Trophoblast cell (in vitro differentiated cells and primary cell): ENCODE results near the gene DUS4L.

Experiments used
- DNase-seq, 2 donors: peaks; one replicate each; pipeline ENCODE4 v3.0.0-alpha.2; 2016
- H2AFZ ChIP-seq: 2 replicates; pipeline ENCODE4 v1.6.1; 2013; ENCODE audit warnings: low read length, moderate library complexity, mild to moderate bottlenecking; ENCODE audit not compliant: insufficient read depth, poor library complexity
- H2AK5ac ChIP-seq: 2 replicates; pipeline ENCODE4 v1.6.1; 2013; ENCODE audit warnings: mild to moderate bottlenecking, low read length
- H2BK120ac ChIP-seq: 2 replicates; pipeline ENCODE4 v1.6.1; 2013; ENCODE audit warnings: low read length, mild to moderate bottlenecking, moderate library complexity; ENCODE audit not compliant: insufficient read depth, poor library complexity
- H2BK12ac ChIP-seq: 2 replicates; pipeline ENCODE4 v1.6.1; 2013; ENCODE audit warnings: mild to moderate bottlenecking, low read length, moderate library complexity
- H2BK5ac ChIP-seq: 2 replicates; pipeline ENCODE4 v1.6.1; 2013; ENCODE audit warnings: low read length, low read depth, moderate library complexity, mild to moderate bottlenecking; ENCODE audit not compliant: poor library complexity
- H3K14ac ChIP-seq: 2 replicates; pipeline ENCODE4 v1.6.1; 2013; ENCODE audit warnings: mild to moderate bottlenecking, low read length
- H3K18ac ChIP-seq: 2 replicates; pipeline ENCODE4 v1.6.1; 2013; ENCODE audit warnings: mild to moderate bottlenecking, low read length
- H3K23ac ChIP-seq: 2 replicates; pipeline ENCODE4 v1.6.1; 2013; ENCODE audit warnings: low read length
- H3K27ac ChIP-seq: 2 replicates; pipeline ENCODE4 v1.5.1; 2013; ENCODE audit warnings: low read depth, mild to moderate bottlenecking, inconsistent platforms, low read length, moderate library complexity
- H3K27me3 ChIP-seq: 2 replicates; pipeline ENCODE4 v1.6.1; 2013; ENCODE audit warnings: inconsistent platforms, mild to moderate bottlenecking, low read length, moderate library complexity; ENCODE audit not compliant: insufficient read depth
- H3K36me3 ChIP-seq, 2 experiments: 1 replicate in 1 of 2; 2 replicates in 1 of 2; pipeline ENCODE4 v1.6.1; 2013; ENCODE audit warnings: low read length in 2 of 2, mild to moderate bottlenecking in 2 of 2, moderate library complexity in 1 of 2; ENCODE audit not compliant: insufficient read depth in 2 of 2, control insufficient read depth in 1 of 2
- H3K4ac ChIP-seq: 2 replicates; pipeline ENCODE4 v1.6.1; 2013; ENCODE audit warnings: low read depth, mild to moderate bottlenecking, low read length, moderate library complexity
- H3K4me1 ChIP-seq, 2 experiments: 1 replicate in 1 of 2; 2 replicates in 1 of 2; pipeline ENCODE4 v1.6.1; 2013; ENCODE audit warnings: low read length in 2 of 2, mild to moderate bottlenecking in 2 of 2, moderate library complexity in 1 of 2; ENCODE audit not compliant: insufficient read depth in 2 of 2, control insufficient read depth in 1 of 2
- H3K4me2 ChIP-seq: 2 replicates; pipeline ENCODE4 v1.6.1; 2013; ENCODE audit warnings: inconsistent platforms, mild to moderate bottlenecking, low read length, moderate library complexity
- H3K4me3 ChIP-seq: 2 replicates; pipeline ENCODE4 v1.5.1; 2013; ENCODE audit warnings: mild to moderate bottlenecking, low read depth, low read length, inconsistent platforms
- H3K79me1 ChIP-seq: one replicate; pipeline ENCODE4 v1.6.1; 2013; ENCODE audit warnings: low read length
- H3K79me2 ChIP-seq: 2 replicates; pipeline ENCODE4 v1.6.1; 2013; ENCODE audit warnings: low read length, mild to moderate bottlenecking; ENCODE audit not compliant: control insufficient read depth, insufficient read depth, poor library complexity
- H3K9ac ChIP-seq: 2 replicates; pipeline ENCODE4 v1.6.1; 2013; ENCODE audit warnings: mild to moderate bottlenecking, low read length
- H3K9me3 ChIP-seq: 2 replicates; pipeline ENCODE4 v1.6.1; 2013; ENCODE audit warnings: low read depth, mild to moderate bottlenecking, control low read depth, inconsistent platforms, low read length; ENCODE audit not compliant: insufficient read depth
- H4K12ac ChIP-seq: 2 replicates; pipeline ENCODE4 v1.6.1; 2013; ENCODE audit warnings: low read depth, mild to moderate bottlenecking, low read length, moderate library complexity
- H4K8ac ChIP-seq: 2 replicates; pipeline ENCODE4 v1.6.1; 2013; ENCODE audit warnings: low read depth, mild to moderate bottlenecking, low read length, moderate library complexity
- H4K91ac ChIP-seq: one replicate; pipeline ENCODE4 v1.6.1; 2013; ENCODE audit warnings: low read depth, mild to moderate bottlenecking, low read length, moderate library complexity
- WGBS: extraction: QIAGEN DNeasy Blood & Tissue Kit; methylation state at CpG from one replicate; pipeline ENCODE4 v1.1.7; 2013; ENCODE audit warnings: missing lambda C conversion rate; ENCODE audit not compliant: insufficient read length, insufficient coverage; ENCODE audit errors: extremely low coverage; 5-methylcytosine and 5-hydroxymethylcytosine counted together

Gene DUS4L

GRCh38 chr7:107594961-107595737, 31.4 kb downstream of the DUS4L start:
- no peak overlapping the region for H3K14ac ChIP-seq
- no peak overlapping the region for H3K4me3 ChIP-seq
- H4K12ac ChIP-seq, result no peak overlapping the region
- peak overlapping the region; percentile 72 for H3K27ac ChIP-seq
- H4K8ac ChIP-seq, result no peak overlapping the region
- H2BK120ac ChIP-seq, result no peak overlapping the region
- H3K4ac ChIP-seq, result no peak overlapping the region
- no peak overlapping the region for H2BK5ac ChIP-seq
- no peak overlapping the region for H3K9ac ChIP-seq
- H2AK5ac ChIP-seq, result no peak overlapping the region
- H3K27me3 ChIP-seq, result no peaks in the 10 kb centered on the region
- no peaks in the 10 kb centered on the region for H3K4me1 ChIP-seq
- peak; percentile 83 to 92 for DNase-seq
- H2AFZ ChIP-seq, result no peak overlapping the region
- no peaks in the 10 kb centered on the region for H3K79me2 ChIP-seq
- H2BK12ac ChIP-seq, result no peak overlapping the region
- no peak overlapping the region for H3K4me2 ChIP-seq
- no peaks in the 10 kb centered on the region for H3K79me1 ChIP-seq
- no peak overlapping the region for H3K23ac ChIP-seq
- H3K9me3 ChIP-seq, result no peaks in the 10 kb centered on the region
- peaks cover 0 to 4% of the 10 kb centered on the region in 2 experiments for H3K36me3 ChIP-seq
- WGBS, result no CpG with 5 or more reads among the region's 4 CpGs
- no peak overlapping the region for H3K18ac ChIP-seq
- H4K91ac ChIP-seq, result no peak overlapping the region

- no peak for DNase-seq
- WGBS, result no CpG with 5 or more reads among the region's 5 CpGs
- no peak overlapping the region for H4K8ac ChIP-seq
- no peak overlapping the region for H3K9ac ChIP-seq
- no peak overlapping the region for H2AFZ ChIP-seq
- H2AK5ac ChIP-seq, result no peak overlapping the region
- no peak overlapping the region for H2BK12ac ChIP-seq
- no peak overlapping the region for H3K14ac ChIP-seq
- H3K36me3 ChIP-seq, result peaks cover 0 to 4% of the 10 kb centered on the region in 2 experiments
- H3K4me2 ChIP-seq, result no peak overlapping the region
- H3K4me1 ChIP-seq, result no peaks in the 10 kb centered on the region
- no peaks in the 10 kb centered on the region for H3K9me3 ChIP-seq
- H3K79me1 ChIP-seq, result no peaks in the 10 kb centered on the region
- no peak overlapping the region for H3K4ac ChIP-seq
- no peak overlapping the region for H4K91ac ChIP-seq
- no peak overlapping the region for H3K4me3 ChIP-seq
- no peak overlapping the region for H2BK120ac ChIP-seq
- H4K12ac ChIP-seq, result no peak overlapping the region
- no peaks in the 10 kb centered on the region for H3K79me2 ChIP-seq
- no peak overlapping the region for H3K27ac ChIP-seq
- H3K23ac ChIP-seq, result no peak overlapping the region
- no peak overlapping the region for H2BK5ac ChIP-seq
- H3K27me3 ChIP-seq, result no peaks in the 10 kb centered on the region
- no peak overlapping the region for H3K18ac ChIP-seq
Observed at GRCh38 chr7:107596881-107597581, 33.3 kb downstream of the DUS4L start.

DNA sequence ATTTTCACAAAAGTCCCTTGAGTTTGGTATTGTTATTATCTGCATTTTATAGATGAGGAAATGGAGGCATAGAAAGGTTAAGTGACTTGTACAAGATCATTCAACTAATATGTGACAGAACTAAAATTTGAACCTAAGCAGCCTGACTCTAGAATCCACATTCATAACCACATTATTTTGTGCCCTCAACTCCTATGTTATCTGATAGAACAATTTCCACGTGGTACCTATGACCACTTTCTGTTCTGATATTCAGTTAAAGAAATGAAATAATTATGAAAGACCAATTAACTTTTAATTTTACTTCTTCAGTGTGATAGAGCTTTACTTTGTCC, 33.8 kb downstream of the DUS4L start:
- no peak overlapping the region for H2BK12ac ChIP-seq
- no peak overlapping the region for H2BK120ac ChIP-seq
- H3K27ac ChIP-seq, result no peak overlapping the region
- no peak for DNase-seq
- no peak overlapping the region for H4K12ac ChIP-seq
- H3K4me1 ChIP-seq, result no peaks in the 10 kb centered on the region
- H2AK5ac ChIP-seq, result no peak overlapping the region
- no peak overlapping the region for H3K18ac ChIP-seq
- H2AFZ ChIP-seq, result no peak overlapping the region
- no peak overlapping the region for H2BK5ac ChIP-seq
- no CpG with 5 or more reads among the region's 1 CpG for WGBS
- peaks cover 0 to 4% of the 10 kb centered on the region in 2 experiments for H3K36me3 ChIP-seq
- H4K91ac ChIP-seq, result no peak overlapping the region
- H3K14ac ChIP-seq, result no peak overlapping the region
- no peaks in the 10 kb centered on the region for H3K79me2 ChIP-seq
- no peak overlapping the region for H3K4me2 ChIP-seq
- H3K79me1 ChIP-seq, result no peaks in the 10 kb centered on the region
- H3K4me3 ChIP-seq, result no peak overlapping the region
- H3K9ac ChIP-seq, result no peak overlapping the region
- H3K4ac ChIP-seq, result no peak overlapping the region
- no peaks in the 10 kb centered on the region for H3K27me3 ChIP-seq
- no peak overlapping the region for H3K23ac ChIP-seq
- no peak overlapping the region for H4K8ac ChIP-seq
- H3K9me3 ChIP-seq, result no peaks in the 10 kb centered on the region

DNA sequence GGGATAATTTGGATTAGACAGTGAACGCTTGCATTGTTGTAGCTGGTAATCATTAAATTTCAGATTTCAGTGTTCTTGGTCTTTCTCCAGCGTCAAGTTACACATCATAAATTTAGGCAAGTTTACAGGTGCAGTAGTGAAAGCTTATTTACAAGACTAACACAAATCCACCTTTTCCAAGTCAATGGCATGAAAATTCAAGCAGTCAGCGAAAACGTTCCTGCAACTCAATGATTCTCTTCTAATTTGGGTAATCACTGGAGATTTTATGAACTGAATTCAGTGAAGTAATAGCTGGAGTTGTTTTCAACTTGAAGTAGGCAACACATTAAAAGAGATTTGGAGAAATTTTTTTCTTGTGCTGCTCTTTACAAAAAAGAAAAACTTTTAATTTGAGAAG, 34.2 kb downstream of the DUS4L start:
- Histone ChIP-seq H3K27me3 (no peaks in the 10 kb centered on the region), H4K91ac (no peak overlapping the region), H2BK5ac (no peak overlapping the region), H3K9ac (no peak overlapping the region), H3K79me2 (no peaks in the 10 kb centered on the region), H2AFZ (no peak overlapping the region), H3K4me1 (no peaks in the 10 kb centered on the region), H3K18ac (no peak overlapping the region), H4K8ac (no peak overlapping the region), H3K79me1 (no peaks in the 10 kb centered on the region), H2BK12ac (no peak overlapping the region), H3K9me3 (no peaks in the 10 kb centered on the region), H4K12ac (no peak overlapping the region), H3K4me2 (no peak overlapping the region), H3K23ac (no peak overlapping the region), H3K36me3 (peaks cover 0 to 4% of the 10 kb centered on the region in 2 experiments), H2AK5ac (no peak overlapping the region), H3K27ac (no peak overlapping the region), H2BK120ac (no peak overlapping the region), H3K14ac (no peak overlapping the region), H3K4me3 (no peak overlapping the region), H3K4ac (no peak overlapping the region)
- no peak for DNase-seq
- no CpG with 5 or more reads among the region's 4 CpGs for WGBS
